ENCODE data around the gene PCDHGB3. TPM values are rescaled to one million over a fixed set of nuclear protein-coding genes. Genes with fewer than 3 reads are reported as not detected.

PCDHGB3 gene
- 7.1 TPM for total RNA-seq

DNA sequence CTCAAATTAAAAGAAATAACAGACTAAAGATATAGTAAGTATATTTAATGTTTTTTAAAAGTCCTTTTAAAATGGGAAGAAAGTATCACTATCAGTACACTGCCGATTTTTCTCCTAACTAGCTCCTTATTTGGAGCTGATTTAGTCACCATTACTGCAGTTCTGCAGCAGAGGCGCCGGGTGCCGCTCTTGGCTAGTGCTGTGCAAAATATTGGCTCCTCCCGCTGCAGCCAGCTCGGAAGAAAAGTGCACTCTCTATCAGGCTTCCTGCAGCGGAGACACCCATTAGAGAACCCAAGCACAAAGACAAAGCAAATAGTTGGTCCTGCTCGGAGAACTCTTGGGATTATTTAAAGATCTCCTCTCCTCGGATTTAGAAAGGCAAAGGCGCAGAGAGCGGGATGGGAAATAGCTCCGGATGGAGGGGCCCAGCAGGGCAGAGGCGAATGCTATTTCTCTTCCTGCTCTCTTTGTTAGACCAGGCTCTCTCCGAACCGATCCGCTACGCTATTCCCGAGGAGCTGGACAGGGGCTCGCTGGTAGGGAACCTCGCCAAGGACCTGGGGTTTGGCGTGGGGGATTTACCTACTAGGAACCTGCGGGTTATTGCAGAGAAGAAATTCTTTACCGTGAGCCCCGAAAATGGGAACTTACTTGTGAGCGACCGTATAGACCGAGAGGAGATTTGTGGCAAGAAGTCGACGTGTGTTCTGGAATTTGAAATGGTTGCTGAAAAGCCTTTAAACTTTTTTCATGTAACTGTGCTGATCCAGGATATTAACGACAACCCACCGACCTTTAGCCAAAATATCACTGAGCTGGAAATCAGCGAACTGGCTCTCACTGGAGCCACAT is at the start of gene PCDHGB3:
PCDHGB3 (plus strand) TSS at position 249 of the 855 bp plus-strand sequence; CDS start at position 402, 153 bp downstream.

DNA sequence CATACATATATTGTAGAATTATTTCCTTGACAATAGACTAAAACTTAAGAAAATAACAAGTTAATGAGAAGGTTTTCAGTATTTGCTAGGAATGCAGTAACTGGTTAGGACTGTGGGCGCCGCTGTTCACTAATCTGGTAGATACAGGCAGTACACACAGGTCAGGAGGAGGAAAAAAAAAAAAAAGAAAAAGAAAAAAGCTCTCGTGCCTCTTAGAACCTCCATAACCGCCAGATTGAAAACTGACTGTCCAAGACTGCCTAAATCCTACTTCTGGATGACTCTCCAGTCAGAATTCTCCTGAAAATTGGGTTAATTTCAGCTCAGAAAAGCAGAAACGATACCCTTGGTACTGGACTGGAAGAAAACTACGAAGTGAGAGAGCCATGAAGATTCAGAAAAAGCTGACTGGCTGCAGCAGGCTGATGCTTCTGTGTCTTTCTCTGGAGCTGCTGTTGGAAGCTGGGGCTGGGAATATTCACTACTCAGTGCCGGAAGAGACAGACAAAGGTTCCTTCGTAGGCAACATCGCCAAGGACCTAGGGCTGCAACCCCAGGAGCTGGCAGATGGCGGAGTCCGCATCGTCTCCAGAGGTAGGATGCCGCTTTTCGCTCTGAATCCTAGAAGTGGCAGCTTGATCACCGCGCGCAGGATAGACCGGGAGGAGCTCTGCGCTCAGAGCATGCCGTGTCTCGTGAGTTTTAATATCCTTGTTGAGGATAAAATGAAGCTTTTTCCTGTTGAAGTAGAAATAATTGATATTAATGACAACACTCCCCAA is 39.6 kb upstream of the PCDHGB3 start, which contains the start of gene PCDHGA1:
PCDHGA1 (plus strand) TSS at position 216 of the 782 bp plus-strand sequence.

DNA sequence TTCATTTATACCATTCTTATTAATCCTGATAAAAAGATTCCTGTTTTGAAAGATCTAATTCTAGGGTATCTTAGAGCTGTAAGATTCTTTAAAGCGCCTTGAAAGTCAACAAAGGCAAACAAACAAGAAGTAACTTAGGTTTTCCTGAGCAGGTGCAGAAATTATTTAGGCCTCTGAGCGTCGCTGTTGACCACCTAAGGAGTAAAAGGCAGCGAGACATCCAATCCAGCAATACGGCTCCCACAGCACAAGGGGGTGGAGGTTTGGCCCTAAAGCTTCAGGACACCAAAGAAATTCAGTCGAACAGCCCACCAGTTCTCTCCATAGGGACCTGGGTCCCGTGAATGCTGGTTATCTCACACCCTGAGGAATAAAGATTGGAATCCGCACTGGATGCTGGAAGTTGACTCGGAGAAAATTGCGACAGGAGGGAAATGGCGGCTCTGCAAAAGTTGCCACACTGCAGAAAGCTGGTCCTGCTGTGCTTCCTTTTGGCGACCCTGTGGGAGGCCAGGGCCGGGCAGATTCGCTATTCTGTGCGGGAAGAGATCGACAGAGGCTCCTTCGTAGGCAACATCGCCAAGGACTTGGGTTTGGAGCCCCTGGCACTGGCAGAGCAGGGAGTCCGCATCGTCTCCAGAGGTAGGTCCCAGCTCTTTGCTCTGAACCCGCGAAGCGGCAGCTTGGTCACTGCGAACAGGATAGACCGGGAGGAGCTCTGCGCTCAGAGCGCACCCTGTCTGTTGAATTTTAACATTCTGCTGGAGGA is 31.3 kb upstream of the PCDHGB3 start, which contains the start of gene PCDHGA2:
PCDHGA2 (plus strand) TSS at position 223 of the 769 bp plus-strand sequence.

DNA sequence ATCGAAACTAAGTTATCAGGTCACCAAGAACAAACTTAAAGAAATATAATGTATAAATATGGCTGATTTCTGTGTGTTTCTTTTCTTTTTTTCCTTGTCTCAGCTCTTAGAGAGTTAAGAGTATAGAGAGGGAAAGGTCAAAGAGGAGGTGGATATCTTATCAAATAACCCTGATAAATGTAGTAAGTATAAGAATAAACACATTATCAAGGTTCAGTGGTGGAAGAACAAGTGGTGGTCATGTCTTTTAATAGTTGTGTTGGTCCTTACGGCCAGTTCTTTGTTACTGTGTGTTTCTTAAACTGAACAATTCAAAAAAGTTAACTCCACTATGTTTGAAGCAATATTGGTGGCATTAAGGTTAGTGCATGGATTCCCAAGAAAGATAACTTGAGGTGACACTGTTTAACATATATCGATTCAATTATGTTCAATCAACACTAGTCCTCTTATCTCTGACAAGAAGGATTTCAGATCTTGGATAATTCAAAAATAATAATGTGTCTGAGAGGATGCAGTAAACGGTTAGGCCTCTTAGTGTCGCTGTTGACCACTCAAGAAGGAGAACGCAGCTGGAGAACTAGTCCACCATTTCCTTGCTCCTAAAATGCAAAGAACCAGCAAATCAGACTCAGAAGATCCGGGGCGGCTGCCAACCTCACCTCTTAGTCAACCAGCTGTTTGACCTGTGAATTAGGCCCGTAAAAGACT is 26.6 kb upstream of the PCDHGB3 start, which contains the start of gene PCDHGA3:
PCDHGA3 (plus strand) TSS at position 588 of the 711 bp plus-strand sequence. CDS start 205 bp downstream, outside the sequence.

DNA sequence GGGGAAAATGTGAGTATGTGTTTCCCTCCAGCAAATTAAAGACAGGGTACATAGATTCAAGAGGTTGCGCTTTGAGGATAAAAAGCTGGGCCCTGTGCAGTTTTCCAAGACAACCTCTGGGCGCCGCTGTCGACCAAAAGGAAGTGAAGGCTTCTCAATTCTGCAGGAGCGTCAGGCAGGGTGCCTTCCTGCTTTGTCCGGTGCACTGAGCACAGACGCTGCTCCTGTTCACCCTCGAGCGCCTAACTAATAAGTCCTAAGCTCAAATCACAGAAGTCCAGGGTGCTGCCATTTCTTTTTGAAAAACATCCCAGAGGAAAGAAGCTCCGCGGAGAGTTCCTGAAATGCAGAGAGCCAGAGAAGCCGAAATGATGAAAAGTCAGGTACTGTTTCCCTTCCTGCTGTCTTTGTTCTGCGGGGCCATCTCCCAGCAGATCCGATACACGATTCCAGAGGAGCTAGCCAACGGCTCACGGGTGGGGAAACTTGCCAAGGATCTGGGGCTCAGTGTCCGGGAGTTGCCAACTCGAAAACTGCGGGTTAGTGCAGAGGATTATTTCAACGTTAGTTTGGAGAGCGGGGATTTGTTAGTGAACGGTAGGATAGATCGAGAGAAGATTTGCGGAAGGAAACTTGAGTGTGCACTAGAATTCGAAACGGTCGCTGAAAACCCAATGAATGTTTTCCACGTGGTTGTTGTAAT is 20.0 kb upstream of the PCDHGB3 start, which contains the start of gene PCDHGB1:
PCDHGB1 (plus strand) TSS at position 183 of the 703 bp plus-strand sequence; CDS start at position 345, 162 bp downstream.

DNA sequence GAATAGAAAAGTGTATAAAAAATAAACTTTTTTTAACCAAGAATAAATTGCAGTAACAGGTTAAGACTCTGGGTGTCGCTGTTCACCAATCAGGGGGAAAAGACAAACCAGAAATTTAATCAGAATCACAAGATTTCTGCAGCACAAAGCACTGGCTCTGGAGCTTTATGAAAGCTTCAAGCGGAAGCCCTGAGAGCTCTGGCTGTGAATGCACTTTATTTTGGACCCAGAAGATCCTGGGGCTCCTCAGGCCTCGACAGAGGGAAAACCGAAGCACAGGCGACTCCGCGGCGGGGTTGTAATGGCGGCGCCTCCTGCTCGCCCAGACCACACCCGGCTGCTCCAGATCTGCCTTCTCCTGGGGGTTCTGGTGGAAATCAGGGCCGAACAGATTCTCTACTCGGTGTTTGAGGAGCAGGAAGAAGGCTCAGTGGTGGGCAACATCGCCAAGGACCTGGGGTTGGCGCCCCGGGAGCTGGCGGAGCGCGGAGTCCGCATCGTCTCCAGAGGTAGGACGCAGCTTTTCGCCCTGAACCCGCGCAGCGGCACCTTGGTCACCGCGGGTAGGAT is 15.1 kb upstream of the PCDHGB3 start, which contains the start of gene PCDHGA4:
PCDHGA4 (plus strand) TSS at position 122 of the 570 bp plus-strand sequence; CDS start at position 209, 87 bp downstream.

DNA sequence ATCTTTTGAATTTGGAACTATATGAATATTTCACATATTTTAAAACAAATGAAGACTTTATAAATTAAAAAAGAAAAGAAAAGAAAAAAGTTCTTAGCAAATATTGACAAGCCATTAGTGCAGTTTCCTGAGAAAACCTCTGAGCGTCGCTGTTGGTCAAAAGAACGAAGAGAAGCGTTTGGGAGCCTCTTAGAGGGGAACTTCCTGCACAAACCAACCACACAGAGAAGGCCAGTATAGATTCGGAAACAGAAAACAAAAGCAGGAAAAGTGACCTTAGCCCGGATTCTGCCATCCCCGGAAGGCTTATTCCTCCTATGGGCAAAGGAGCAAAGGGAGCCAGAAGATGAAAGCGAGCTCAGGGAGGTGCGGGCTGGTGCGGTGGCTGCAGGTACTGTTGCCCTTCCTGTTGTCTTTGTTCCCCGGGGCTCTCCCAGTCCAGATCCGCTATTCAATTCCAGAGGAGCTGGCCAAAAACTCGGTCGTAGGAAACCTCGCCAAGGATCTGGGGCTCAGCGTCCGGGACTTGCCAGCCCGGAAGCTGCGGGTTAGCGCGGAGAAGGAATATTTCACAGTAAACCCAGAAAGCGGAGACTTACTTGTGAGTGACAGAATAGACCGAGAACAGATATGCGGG is 10.1 kb upstream of the PCDHGB3 start, which contains the start of gene PCDHGB2:
PCDHGB2 (plus strand) TSS at position 205 of the 637 bp plus-strand sequence; CDS start at position 347, 142 bp downstream.

DNA sequence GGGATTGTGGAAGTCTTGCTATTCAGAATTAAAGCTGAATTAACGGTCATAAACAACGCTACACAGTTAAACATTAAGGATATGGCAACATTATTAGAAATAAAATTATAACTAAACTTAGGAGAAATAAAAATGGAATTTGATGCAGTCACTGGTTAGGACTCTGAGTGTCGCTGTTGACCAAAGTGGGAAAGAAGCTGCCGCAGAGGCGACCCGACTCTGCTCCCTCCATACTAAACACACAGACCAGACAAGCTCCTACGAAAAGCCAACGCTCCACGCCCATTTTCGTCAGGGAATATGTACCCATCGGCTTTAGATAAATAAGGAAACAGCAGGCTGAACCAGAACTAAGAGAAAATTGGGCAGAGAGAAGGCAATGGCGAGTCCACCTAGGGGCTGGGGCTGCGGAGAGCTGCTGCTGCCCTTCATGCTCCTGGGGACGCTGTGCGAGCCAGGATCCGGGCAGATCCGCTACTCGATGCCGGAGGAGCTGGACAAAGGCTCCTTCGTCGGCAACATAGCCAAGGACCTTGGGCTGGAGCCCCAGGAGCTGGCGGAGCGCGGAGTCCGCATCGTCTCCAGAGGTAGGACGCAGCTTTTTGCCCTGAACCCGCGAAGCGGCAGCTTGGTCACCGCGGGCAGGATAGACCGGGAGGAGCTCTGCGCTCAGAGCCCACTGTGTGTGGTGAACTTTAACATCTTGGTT is 5.9 kb upstream of the PCDHGB3 start, which contains the start of gene PCDHGA5:
PCDHGA5 (plus strand) TSS at position 211 of the 709 bp plus-strand sequence; CDS start at position 380, 169 bp downstream.

DNA sequence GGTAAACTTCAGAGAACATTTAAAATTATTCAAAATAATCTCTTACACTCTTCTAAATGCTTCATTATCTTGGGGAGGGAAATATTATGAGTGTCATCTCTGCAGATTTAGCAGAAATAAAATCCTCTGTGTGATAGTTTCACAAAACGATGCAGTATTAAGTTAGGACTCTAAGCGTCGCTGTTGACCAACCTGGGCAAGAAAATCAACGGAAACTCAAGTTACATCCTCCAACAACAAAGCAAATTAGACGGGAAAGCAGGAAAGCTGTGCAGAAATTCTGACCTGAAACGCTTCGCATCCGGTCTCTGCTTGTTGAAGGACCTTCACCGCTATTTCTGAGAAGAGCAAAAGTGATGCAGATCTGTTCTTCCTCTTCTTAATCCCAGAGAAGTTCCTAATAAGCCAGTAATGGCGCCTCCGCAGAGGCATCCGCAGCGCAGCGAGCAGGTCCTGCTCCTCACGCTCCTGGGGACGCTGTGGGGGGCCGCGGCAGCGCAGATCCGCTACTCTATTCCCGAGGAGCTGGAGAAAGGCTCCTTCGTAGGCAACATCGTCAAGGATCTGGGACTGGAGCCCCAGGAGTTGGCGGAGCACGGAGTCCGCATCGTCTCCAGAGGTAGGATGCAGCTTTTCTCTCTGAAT is 3.8 kb downstream of the PCDHGB3 start, which contains the start of gene PCDHGA6:
PCDHGA6 (plus strand) TSS at position 219 of the 645 bp plus-strand sequence; CDS start at position 412, 193 bp downstream.

DNA sequence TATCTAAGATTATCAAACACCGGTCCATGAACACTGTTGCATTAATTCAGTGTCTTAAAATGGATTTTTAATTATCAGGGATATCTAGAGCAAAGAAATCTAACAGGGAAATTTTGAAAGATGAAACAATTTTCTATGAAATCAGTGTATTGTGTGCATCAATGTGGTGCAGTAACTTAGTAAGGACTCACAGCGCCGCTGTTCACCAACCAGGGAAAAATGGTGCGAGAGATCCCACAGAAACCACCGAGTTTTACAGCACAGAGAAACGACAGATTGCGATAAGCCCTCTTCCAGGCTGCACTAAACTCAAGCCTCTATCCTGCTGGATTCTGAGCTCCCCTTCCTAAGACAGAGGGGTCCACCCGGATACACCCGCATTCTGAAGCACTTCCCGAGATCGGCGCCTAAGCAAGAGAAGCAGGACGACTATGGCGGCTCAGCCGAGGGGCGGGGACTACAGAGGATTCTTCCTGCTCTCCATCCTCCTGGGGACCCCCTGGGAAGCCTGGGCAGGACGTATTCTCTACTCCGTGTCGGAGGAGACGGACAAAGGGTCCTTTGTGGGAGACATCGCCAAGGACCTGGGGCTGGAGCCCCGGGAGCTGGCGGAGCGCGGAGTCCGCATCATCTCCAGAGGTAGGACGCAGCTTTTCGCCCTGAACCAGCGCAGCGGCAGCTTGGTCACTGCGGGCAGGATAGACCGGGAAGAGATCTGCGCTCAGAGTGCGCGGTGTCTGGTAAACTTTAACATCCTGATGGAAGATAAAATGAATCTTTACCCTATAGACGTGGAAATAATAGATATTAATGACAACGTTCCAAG is 12.6 kb downstream of the PCDHGB3 start, which contains the start of gene PCDHGA7:
PCDHGA7 (plus strand) TSS at position 274 of the 826 bp plus-strand sequence; CDS start at position 432, 158 bp downstream.

DNA sequence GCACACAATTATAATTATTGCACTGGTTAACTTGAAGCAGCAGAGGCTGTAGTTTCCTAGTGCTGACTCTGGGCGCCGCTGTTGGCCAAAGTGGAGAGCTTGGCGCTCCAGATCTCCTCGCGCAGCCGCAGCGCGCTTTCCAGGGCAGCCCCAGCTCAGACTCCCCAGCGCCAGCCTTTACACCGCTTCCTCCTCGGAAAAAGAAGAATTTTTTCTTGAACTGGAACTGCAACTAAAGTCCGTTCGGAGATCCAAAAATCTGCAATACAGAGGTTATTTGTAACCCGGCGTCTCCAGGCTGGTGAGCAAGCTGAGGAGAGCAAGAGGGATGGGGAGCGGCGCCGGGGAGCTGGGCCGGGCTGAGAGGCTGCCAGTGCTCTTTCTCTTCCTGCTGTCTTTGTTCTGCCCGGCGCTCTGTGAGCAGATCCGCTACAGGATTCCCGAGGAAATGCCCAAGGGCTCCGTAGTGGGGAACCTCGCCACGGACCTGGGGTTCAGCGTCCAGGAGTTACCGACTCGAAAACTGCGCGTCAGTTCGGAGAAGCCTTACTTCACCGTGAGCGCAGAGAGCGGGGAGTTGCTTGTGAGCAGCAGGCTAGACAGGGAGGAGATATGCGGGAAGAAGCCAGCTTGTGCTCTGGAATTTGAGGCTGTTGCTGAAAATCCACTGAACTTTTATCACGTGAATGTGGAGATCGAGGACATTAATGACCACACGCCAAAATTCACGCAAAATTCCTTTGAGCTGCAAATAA is 17.7 kb downstream of the PCDHGB3 start, which contains the start of gene PCDHGB4:
PCDHGB4 (plus strand) TSS at position 142 of the 755 bp plus-strand sequence; CDS start at position 329, 187 bp downstream.

DNA sequence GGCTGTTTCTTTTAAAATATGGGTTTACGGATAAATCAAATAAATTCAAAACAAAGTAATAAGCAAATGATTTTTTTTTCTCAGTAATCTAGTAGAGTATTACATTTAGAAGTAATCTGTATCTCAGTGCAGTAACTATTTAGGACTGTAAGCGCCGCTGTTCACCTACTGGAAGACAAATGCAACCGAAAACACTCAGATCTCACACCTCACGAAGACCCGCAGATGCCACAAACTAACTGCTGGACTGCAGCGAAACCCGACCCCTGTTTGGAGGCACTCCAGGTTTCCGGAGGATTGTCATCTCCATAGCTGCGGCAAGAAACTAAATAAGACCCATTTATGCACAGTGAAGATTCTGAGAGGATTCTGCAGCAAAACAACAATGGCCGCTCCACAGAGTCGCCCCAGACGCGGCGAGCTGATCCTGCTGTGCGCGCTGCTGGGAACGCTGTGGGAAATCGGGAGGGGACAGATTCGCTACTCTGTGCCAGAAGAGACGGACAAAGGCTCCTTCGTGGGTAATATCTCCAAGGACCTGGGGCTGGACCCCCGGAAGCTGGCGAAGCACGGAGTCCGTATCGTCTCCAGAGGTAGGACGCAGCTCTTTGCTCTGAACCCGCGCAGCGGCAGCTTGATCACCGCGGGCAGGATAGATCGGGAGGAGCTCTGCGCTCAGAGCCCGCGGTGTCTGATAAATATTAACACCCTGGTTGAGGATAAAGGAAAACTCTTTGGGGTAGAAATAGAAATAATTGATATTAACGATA is 22.6 kb downstream of the PCDHGB3 start, which contains the start of gene PCDHGA8:
PCDHGA8 (plus strand) TSS at position 205 of the 770 bp plus-strand sequence; CDS start at position 386, 181 bp downstream.

DNA sequence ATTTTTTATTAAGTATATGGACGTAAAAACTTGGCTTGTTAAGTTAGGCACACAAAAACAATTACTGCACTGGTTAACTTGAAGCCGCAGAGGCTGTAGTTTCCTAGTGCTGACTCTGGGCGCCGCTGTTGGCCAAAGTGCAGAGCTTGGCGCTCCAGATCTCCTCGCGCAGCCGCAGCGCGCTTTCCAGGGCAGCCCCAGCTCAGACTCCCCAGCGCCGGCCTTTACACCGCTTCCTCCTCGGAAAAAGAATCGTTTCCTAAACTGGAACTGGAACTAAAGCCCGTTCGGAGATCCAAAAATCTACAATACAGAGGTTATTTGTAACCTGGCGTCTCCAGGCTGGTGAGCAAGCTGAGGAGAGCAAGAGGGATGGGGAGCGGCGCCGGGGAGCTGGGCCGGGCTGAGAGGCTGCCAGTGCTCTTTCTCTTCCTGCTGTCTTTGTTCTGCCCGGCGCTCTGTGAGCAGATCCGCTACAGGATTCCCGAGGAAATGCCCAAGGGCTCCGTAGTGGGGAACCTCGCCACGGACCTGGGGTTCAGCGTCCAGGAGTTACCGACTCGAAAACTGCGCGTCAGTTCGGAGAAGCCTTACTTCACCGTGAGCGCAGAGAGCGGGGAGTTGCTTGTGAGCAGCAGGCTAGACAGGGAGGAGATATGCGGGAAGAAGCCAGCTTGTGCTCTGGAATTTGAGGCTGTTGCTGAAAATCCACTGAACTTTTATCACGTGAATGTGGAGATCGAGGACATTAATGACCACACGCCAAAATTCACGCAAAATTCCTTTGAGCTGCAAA is 27.9 kb downstream of the PCDHGB3 start, which contains the start of gene PCDHGB5:
PCDHGB5 (plus strand) TSS at position 192 of the 796 bp plus-strand sequence; CDS start at position 373, 181 bp downstream.

All from metanephros (tissue), 1 donor.